ENCODE measurements around the gene HAPLN1.

HAPLN1 gene

DNA sequence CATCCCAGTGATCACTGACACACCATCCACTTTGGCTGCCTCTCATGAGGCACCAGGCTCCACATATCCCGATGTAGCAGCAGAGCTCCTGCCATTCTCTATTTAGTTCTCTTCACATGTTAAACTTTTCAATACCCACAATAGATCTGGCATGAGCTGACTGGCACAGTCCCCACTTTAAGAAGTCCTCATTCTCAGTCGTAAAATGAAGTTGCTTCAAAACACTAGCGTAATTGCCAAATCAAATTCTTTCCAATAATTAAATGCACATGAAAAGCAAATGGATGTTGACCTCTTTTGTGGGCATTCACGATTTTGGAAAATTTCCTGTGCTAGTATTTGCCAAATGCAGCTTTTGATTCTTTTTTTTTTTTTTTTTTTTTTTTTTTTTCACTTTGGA is 32.4 kb downstream of the HAPLN1 start:
- H3K4me3 ChIP-seq (ENCODE audit: low read depth, low read length): no peak overlapping the region
- no peak for DNase-seq (ENCODE audit: low read depth)
- TF ChIP-seq, protein P1, sequence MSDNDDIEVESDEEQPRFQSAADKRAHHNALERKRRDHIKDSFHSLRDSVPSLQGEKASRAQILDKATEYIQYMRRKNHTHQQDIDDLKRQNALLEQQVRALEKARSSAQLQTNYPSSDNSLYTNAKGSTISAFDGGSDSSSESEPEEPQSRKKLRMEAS (IDR thresholded peaks at IDR 0.05; ENCODE audit: low read depth, low read length): no peak
- TF ChIP-seq MYC (IDR thresholded peaks at IDR 0.05; ENCODE audit: low read depth, low read length) (no peak), POLR2A (IDR thresholded peaks at IDR 0.05; ENCODE audit: extremely low read depth, insufficient read length) (no peak)
- TF ChIP-seq, protein P2, sequence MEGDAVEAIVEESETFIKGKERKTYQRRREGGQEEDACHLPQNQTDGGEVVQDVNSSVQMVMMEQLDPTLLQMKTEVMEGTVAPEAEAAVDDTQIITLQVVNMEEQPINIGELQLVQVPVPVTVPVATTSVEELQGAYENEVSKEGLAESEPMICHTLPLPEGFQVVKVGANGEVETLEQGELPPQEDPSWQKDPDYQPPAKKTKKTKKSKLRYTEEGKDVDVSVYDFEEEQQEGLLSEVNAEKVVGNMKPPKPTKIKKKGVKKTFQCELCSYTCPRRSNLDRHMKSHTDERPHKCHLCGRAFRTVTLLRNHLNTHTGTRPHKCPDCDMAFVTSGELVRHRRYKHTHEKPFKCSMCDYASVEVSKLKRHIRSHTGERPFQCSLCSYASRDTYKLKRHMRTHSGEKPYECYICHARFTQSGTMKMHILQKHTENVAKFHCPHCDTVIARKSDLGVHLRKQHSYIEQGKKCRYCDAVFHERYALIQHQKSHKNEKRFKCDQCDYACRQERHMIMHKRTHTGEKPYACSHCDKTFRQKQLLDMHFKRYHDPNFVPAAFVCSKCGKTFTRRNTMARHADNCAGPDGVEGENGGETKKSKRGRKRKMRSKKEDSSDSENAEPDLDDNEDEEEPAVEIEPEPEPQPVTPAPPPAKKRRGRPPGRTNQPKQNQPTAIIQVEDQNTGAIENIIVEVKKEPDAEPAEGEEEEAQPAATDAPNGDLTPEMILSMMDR (IDR thresholded peaks at IDR 0.05; ENCODE audit: low read depth, low read length): no peak

DNA sequence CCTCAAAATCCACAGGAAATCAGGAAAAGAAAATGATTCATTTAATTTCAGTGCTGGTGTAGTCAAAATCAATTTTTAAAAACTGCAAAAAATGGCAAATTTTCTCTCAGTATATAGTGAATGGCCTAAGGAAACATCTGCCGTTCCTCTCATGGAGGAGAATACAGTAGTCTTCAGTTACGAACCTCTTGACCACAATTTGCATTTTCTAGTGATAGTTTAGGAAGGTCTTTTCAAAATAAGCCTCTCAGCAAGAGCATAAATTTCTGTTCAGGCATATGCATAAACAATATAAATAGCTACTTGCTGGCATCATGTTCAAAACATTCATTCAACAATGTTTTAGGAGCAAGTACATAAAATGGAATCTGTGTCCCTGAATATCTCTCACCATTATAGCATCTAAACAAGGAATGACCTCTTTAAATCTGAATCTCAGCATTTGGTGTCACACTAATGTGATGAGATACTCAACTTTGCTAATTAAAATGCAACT is 33.5 kb downstream of the HAPLN1 start:
- TF ChIP-seq MYC (IDR thresholded peaks at IDR 0.05; ENCODE audit: low read depth, low read length) (no peak), POLR2A (IDR thresholded peaks at IDR 0.05; ENCODE audit: extremely low read depth, insufficient read length) (no peak)
- TF ChIP-seq, protein P1 (IDR thresholded peaks at IDR 0.05; ENCODE audit: low read depth, low read length): no peak
- TF ChIP-seq, protein P2 (IDR thresholded peaks at IDR 0.05; ENCODE audit: low read depth, low read length): no peak
- DNase-seq (ENCODE audit: low read depth): no peak
- H3K4me3 ChIP-seq (ENCODE audit: low read depth, low read length): no peak overlapping the region

DNA sequence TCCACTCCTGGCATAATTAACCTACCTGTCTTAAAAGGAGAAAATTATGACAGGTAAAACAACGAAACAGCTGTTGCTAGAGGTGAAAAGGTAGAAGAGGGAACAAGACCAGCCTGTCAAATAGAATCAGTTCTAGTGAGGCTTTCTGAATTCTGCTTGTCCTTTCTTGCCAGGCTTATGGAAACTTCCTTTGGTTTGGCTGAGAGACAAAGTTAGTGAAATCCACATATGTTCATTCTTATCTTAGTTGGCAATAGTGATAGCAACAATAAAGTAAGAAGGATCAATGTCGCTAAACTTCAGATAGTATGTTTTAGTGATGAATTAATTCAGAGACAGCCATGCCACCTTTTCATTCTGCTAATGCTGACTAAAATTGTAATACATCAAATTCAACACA is 34.4 kb downstream of the HAPLN1 start:
- no peak overlapping the region for H3K4me3 ChIP-seq (ENCODE audit: low read depth, low read length)
- no peak for TF ChIP-seq POLR2A (IDR thresholded peaks at IDR 0.05; ENCODE audit: extremely low read depth, insufficient read length)
- TF ChIP-seq, protein P2 (IDR thresholded peaks at IDR 0.05; ENCODE audit: low read depth, low read length): no peak
- no peak for TF ChIP-seq MYC (IDR thresholded peaks at IDR 0.05; ENCODE audit: low read depth, low read length)
- TF ChIP-seq, protein P1 (IDR thresholded peaks at IDR 0.05; ENCODE audit: low read depth, low read length): no peak
- no peak for DNase-seq (ENCODE audit: low read depth)

DNA sequence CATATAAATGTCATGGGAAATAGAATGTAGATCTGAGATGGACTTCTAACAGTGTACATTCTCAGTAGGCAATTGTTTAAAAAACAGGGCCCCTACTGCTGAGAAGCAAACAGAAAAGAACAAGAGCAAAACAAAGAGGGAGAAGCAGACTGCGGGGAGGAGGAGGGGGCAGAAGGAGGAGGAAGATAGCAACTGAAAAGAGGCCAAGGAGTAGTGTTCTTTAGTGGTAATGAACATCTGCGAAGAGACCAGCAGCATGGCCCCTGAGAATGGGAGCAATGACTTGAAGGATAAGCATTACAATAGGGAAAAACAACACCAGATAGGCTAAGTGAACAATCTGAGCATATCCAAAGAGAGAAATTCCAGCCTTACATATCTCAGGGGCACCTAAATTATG is 36.8 kb downstream of the HAPLN1 start:
- DNase-seq (ENCODE audit: low read depth): no peak
- H3K4me3 ChIP-seq (ENCODE audit: low read depth, low read length): no peak overlapping the region
- TF ChIP-seq POLR2A (IDR thresholded peaks at IDR 0.05; ENCODE audit: extremely low read depth, insufficient read length) (no peak), MYC (IDR thresholded peaks at IDR 0.05; ENCODE audit: low read depth, low read length) (no peak)
- TF ChIP-seq, protein P1 (IDR thresholded peaks at IDR 0.05; ENCODE audit: low read depth, low read length): no peak
- TF ChIP-seq, protein P2 (IDR thresholded peaks at IDR 0.05; ENCODE audit: low read depth, low read length): no peak

DNA sequence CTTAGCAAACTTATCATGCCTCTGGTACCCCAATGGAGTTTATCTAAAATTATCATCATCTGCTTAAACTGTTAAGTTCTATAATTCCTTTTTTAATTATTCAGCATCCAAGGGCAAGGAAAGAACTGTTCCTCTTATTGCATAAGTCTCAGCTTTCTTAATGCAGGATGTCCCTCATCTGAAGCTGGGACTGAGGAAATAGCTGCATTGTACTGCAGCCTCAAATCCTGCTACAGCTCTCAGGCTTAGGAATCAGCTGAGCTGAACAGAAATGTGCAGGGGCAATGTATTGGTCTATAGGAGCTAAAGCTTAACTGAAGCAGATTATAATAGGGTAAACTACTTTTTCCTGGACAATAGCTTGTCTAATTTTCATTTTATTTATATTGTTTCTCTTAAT is 48.0 kb downstream of the HAPLN1 start:
- TF ChIP-seq POLR2A (IDR thresholded peaks at IDR 0.05; ENCODE audit: extremely low read depth, insufficient read length): no peak
- TF ChIP-seq, protein P1 (IDR thresholded peaks at IDR 0.05; ENCODE audit: low read depth, low read length): no peak
- TF ChIP-seq MYC (IDR thresholded peaks at IDR 0.05; ENCODE audit: low read depth, low read length): no peak
- TF ChIP-seq, protein P2 (IDR thresholded peaks at IDR 0.05; ENCODE audit: low read depth, low read length): no peak
- no peak overlapping the region for H3K4me3 ChIP-seq (ENCODE audit: low read depth, low read length)
- no peak for DNase-seq (ENCODE audit: low read depth)
